NCI-H146 treated with DMSO at 0.1 percent for 48 hours (cell line): ENCODE data around the gene ONECUT3.

ENCODE experiments used
- DNase-seq: peaks from one replicate; lab custom pipeline; 2025; ENCODE audit not compliant: unreplicated experiment; lab: John Stamatoyannopoulos, UW

ONECUT3 gene

DNA sequence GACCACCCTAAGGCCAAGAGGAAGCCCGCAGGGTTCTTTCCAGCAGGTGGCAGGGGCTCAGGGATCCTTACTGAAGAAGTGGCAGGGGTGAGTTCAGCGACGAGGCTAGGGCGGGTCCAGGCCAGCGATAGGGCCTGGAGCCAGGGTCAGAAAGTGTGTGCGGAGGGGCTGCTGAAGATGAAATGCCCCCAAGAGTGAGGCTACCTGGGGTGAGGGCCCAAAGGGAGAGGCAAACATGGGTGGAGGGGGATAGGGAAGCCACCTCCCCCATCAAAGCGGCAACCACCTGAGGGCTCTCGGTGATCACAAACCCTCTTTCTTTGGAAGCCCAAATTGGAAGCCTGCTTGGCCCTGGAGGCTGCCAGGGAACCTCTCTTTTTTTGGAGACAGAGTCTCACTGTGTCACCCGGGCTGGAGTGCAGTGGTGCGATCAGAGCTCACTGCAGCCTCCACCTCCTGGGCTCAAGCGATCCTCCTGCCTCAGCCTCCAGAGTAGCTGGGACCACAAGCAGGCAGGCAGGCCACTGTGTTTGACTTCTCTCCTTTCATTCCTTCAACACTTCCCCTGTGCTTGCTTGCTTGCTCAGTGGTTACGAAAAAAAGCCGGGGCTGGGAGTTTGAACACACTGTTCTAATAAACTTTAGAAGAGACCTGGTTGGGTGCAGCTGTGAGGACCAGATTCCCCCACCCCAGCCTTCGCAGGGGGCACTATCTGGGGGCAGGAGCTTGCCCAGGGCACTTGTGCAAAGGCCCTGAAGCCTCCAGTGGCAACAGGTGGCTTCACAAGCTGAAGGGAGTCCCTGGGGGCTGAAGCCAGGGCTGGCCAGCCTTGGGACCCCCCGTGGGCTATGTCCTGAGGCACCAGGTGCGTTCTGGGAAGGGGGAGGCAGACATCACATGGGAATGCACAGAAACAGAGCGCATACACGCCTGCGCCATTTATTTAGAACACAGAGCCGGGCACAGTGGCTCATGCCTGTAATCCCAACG lies 60.2 kb downstream of the ONECUT3 start:
- DNase-seq, result no peak

DNA sequence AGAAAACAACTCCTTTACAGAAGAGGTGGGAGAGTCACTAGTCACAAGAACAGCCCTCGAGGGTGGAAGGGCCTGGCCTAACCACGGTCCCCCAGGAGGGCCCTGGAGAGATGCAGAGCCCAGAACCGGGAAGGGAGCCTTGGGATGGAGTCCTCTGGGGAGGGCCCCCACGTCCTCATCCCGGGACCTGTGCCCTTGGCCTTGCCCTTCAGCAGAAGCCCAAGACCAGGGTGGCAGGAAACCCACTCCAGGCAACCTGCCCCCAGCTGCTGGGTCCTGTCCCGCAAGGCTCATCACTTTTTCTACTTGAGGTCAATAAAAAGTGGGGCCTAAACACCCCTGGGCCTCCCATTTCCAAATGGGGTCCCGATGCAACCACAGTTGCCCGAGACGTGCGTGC lies 61.1 kb downstream of the ONECUT3 start:
- DNase-seq, result no peak

DNA sequence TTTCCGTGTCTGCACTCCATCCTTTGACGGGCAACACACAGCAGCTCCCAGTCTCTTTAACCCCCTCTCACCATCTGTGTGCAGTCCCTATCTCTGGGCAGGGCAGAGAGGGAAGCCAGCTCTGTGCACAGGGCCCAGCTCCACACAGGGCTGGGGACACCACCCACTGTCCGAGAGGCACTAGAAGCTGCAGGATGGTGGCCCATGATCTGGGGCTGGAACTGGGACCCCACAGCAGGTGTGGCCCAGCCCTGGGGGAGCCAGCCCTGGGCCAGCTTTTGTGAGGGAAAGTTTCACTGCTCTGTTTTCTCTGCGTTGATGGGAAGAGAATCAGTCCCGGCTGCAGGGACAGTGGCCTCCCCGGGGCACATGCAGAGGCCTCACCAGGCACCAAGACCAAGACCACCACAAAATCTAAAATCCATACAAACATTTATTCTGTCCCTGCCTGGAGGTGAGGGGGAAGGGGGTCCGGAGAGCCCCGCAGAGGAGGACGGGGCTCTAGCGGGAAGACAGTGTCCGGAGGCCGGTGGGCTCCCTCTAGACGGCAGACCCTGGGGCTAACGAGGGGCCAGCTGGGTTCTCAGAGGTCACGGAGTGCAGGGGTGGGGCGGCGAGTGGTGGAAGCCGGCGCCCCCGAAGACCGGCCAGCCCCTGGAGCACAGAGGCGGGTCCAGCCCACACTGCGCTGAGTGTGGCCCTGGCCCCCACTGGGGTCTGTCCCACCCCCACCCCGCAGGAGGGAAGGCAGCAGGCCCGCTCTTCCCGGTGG lies 61.7 kb downstream of the ONECUT3 start:
- no peak for DNase-seq

DNA sequence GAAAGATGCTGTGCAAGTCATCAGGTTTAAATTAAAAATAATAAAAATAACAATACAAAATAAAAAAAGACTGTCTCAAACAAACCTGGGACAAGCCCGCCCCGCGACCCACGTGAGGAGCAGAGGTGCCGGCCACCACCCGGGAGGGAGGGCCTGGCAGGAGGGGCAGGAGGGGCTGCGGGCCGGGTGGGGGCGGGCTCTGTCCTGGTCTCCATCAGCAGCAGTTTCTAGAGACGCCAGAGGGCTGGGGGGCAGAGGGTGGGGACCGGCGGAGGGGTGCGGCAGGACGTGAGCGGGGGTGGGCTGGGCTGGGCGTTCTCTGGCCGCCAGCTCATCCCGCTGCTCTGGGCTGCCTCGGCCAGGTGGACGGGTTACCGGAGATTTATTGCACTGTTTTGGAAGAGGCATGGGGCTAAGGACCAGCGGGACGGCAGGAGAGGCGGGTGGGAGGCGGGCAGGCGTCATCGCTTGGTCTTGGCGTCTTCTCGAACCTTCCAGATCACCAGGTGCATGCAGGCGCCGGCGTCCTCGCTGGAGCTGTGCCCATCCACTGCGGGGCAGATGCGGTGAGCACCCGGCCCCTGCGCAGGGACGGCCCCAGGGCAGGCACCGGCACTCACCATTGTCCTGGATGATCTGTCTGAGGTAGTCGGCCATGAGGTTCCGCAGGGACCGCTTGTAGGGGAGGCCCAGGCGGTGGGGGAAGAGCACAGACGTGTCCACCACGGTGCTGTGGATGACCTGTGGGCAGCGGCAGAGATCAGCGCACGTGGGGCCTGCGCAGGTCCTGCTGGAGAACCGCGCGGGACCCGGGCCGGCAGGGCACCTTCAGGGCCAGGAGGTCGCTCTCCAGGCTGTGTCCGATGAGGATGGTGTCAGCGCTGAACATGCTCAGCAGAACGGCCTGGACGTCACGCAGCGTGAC lies 62.6 kb downstream of the ONECUT3 start:
- no peak for DNase-seq

DNA sequence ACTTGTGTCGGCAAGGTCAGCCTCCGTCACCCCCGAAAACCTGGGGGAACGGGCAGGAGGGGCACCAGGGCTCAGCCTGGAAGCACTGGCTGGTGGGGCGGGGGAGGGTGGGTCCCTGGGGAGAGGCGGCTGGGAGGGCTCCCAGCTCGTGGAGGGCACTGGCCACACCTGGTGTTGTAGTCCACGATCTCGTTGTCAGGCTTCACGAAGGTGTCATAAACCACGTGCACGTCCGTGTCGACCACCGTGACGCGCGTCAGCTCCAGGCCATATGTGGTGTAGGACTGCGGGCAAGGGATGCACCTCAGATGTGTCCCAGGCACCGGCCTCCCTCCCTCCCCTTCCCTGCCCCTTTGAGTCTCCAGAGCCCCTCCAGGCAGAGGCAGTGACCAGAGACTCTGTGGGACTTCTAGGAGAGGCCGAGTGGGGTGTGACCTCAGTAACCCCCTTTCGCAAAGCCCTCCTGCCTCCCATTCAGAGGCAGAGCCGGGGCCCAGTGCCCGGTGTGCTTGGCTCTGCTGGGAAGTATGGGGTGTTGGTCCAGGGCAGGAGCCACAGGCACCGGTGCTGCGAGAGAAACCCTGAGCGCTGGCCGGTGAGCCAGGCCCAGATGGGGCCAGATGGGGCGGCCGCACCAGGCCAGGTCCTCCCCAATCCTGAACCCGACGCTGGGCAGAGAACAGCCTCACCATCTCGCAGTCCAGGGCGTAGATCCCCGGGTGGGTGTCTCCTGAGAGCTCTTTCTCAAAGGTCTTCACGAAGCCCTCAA lies 63.4 kb downstream of the ONECUT3 start:
- no peak for DNase-seq

DNA sequence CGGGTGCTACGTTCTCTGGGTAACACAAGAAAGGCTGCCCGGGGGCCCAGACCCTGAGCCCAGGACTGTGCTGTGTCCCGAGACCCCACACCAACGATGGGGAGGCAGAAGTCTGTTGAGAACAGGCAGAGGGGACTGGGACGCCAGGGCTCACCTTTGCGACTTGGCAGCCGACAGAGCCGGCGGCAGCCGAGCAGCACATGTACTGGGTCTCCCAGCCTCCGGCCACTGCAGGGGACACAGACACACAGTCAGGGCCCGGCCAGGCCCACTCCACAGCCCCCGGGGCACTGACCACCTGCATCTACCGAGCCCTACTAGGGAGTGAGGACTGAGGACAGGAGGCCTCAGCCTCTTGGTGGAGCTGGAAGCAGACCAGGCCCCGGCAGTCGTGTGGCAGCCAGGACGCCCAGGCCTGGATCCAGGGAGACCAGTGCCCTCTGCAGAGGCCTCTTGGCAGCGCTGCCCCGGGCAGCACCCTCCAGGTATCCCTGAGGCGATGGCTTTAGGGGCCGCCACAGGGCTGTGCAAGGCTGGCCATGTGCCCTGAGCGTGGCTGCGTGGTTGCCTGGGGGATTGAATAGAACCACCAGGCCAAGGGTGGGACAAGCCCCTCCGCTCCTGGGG lies 64.4 kb downstream of the ONECUT3 start:
- no peak for DNase-seq

DNA sequence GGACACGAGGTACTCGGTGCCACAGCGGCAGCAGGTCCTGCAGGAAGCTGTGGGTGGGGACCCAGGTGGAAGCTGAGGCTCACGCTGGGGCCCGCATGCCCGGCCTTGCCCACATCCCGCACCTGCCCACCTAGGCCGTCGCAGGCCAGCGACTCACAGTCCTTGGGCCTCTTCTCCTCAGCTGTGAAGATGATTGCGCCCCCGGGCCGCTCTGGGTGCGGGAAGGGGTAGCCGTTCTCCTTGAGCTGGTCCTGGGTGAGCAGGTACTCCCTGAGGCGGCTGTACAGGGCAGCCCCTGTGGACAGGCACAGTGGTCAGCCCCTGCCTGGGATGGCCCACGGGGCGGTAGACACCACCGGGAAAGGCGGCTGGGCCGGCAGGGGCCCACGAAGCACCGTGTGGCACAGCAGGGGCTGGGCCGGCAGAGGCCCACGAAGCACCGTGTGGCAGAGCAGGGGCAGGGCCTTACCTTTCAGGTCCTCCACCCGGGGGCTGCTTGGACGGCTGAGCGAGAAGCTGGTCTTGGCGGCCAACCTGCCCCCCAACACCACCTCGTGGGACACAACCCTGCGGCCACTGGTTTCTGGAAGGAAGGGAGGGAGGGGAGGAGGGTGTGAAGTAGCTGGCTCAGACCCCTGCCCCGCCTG lies 65.4 kb downstream of the ONECUT3 start:
- DNase-seq, result no peak

DNA sequence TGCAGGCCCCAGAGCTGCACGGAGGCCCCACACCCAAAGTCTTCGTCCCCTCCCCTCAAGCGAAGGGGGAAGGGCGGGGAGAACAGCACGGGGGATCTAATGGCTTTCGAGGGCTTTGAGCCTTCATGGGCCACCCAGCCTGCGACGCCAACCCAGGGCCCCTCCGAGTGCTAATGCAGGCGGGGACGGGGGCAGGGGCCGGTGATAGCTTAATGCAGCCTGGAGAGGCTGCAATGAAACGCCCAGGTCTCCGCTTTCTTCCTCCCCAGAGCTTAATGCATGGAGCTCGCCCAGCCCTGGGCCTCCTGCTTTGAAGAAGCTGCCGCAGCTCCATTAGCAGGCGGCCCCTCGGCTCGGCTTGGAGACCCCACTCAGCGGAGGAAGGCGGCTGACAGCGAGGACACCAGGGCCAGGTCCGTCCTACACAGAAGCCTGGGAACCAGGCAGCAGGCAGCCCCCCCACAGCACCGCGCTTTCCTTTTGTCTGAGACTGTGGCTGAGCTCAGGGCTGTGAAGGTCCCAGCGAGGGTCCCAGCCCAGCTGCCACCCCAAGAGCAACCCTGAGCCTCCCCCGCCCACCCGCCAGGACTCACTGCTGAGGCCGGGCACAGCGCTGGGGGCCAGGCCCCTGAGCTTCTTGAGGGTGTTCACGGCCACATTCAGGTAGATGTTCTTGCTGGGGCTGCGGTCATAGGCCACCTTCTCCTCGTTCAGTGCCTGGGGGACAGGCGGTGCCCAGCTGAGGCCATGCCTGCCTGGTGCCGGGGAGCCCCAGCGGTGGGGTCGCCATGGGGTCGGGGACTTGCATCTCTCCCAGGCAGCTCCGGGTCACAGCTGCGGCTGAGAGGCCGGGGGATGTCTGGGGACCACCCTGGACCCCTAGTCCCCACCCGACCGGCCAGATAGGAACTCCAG lies 66.3 kb downstream of the ONECUT3 start:
- DNase-seq, result no peak

DNA sequence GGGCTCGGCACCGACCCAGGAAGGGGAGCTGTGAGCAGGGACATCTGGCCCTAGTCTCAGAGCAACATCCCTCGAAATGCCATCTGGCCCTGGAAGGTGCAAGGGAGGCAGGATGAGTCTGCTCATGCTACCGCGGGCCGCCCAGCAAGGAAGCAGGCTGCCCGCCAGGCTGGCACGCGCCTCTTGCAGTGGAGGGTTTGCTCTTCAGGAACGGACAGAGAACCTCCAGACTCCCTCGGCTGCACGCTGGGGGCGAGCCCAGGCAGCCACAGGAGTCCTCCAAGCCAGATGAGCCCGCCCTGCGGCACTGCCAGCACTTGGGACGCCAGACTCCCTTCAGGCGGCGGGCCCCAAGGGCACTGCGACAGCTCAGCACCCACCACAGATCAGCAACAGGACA lies 68.9 kb downstream of the ONECUT3 start:
- no peak for DNase-seq

DNA sequence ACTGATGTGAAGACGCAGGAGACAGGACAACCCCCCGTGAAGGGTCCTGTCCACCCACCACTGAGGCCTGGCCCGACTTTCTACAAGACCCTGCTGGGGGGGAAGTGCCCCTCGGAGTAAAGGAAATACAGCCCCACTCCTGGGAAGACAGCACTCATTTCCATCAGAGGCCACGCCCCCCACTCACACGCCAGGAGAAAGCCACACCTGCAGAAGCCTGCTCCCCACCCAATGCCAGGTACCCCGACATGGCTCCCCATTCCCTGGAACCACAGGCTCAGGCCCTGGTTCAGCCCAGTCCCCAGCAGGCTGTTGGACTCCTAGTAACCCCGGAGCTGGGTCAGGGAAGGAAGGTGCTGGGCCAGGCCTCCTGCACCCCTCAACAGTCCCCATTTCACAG lies 69.7 kb downstream of the ONECUT3 start:
- DNase-seq, result no peak

DNA sequence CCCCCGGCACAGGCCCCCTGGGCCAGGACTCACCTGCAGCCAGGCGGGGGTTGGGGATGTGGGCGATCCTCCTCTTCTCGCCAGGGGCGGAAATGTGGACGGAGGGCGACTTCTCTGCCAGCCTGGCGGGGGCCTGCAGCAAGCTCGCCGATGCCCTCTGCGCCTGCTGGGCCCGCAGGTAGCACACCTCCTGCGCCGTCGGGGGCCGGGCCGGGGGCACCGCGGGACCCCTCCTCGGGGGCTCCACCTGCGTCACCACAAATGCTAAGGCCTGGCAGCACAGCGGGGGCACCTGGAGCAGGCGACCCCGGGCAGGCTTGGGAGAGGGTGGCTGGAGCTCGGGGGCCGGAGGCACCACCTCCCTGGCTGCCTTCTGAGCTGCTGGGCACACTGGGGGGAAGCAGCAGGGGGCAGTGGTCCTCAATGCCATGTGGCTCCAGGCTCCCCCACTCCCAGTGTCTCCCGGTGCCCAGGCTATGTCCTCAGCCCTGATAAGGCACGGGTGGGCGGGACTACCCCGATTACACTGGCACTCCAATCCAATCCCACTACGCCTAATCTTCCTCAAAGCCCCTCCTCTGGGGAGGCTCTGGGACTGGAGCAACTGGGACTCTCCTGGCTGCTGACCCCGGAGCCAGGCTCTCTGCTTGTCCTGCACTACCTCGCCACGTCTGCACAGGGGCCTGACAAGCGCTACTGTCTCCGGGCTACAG lies 70.4 kb downstream of the ONECUT3 start:
- DNase-seq, result no peak

DNA sequence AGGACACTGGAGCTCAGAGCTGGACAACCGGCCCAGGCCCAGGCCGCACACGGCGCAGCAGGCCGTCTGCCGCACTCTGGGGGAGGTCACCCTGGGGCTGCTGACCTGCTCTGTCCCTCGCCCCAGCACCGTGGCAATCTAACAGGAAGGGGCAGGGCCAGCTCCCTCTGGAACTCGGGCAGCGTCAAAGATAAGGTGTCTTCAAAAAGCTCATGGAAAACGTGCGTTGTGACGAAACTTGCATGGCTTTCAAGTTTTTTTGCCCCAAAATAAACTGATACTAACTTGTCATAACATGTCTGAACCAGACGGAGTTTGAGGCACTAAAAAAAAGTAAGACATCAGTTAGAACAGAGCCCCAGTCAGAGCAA lies 70.9 kb downstream of the ONECUT3 start:
- DNase-seq, result no peak

DNA sequence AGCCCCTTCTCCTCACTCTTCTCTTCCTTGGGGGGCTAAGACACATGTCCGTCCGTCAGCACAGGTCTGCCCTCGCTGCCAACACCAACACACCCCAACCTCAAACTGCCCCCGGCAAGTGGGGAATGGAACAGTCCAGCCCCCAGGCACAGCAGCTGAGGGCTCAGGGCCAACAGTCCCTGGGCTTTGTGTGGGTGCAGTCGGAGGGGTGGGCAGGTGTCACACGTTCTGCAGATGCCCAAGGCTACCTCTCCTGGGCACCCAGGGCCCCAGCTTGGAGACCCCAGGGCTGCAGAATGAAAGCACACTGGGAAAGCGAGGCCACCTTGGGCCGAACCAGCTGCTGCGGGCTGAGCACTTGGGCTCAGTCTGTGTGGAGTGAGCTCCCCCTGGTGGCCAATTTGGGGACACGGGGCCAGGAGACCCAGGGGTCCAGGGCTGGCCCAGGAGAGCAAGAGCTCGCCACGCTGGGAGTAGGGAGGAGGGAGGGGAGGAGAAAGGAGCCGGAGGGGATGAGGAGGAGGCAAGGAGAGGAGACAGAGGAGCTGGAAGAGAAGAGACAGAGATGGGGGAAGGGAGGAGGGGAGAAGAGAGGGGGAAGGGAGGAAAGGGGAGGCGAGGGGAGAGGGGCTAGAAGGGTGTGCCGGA lies 72.7 kb downstream of the ONECUT3 start:
- no peak for DNase-seq

DNA sequence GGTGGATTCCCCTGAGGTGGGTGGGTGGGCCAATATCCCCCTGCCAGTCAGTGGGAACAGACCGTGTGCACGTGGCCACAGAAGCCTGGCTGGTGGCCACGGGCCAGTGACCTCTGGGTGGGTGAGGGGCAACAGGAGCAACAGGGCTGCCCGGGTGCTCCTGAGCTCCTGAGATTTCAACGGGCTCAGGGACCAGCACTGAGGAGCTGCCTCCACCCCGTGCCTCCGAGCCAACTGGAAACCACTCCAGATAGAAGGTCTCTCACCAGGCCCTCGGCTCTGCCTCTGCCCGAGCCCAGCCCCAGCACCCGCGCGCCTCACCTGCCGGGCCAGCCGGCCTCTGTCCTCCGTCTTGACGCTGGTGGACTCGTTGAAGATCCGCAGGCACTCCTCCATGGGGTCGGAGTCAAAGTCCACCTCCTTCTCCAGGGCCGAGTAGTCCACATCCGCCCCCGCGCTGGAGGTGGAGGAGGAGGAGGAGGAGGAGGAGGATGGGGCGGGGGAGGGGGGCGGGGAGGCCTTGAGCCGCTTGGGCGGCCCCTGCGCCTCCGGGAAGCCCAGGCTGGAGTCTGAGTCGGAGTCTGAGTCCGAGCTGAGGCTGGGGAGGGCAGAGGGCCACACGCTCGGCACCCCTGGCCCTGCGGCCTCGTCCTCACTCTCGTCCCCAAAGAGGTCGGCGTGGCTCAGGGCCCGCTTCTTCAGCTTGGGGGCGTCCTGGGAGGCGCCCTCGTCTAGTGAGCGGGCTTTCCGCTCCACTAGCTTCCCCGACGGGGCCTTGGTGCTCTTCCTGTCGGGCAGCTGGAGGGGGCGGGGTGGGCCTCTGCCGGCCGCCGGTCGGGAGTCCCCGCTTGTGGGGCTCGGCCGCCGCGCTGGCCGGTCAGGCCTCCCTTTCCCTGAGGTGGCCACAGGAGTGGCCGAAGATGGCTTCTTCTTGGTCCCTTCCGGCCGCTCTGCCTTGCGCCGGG lies 73.5 kb downstream of the ONECUT3 start:
- DNase-seq, result no peak

DNA sequence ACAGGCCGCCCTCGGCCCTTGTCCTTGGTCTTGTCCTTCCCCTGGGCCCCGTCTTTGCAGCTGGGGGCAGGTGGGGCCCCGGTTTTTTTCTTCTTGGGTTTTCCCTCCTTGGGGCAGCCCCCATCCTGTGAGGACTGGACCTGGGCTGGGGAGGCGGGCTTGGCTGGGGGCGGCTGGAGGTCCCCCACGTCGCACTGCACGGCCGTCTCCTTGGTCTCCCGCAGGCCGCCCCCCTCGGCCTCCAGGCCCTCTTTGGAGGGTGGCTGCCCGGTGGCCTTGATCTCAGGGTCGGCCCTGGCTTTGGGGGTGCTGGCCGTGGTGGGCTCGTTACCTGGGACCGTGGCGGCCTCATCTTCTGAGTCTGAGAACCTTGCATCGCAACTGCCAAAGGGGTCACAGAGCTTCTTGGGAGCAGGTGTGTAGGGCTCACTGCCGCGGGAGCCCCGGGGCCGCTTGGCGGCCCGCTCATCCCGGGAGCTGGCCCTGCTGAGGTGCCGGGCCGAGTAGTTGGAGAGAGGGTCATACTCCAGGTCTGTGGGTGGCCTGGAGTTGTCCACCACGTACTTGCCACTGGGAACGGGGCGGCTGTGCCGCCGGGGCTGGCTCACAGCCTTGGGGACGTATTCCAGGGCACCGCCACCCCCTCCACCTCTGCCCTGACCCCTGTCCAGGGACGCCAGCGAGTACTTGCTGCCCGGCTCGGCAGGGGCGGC lies 74.4 kb downstream of the ONECUT3 start:
- no peak for DNase-seq
